NOMO-1 treated with DMSO at 0.1 percent for 48 hours (cell line): ENCODE data around the gene EXTL1.

Experiments
- DNase-seq: peaks from one replicate; lab custom pipeline; 2025; ENCODE audit not compliant: unreplicated experiment; lab: John Stamatoyannopoulos, UW

The EXTL1 gene

GRCh38 chr1:25997828-25998761 is 23.5 kb upstream of the EXTL1 start, which contains the start of gene PAFAH2:
Gene PAFAH2 (minus strand): TSS chr1:25998063. CDS start chr1:25990816, 7,247 bp downstream.
- DNase-seq = peak; percentile 99

- no peak for DNase-seq
These were observed 22.4 kb upstream of the EXTL1 start for GRCh38 chr1:25999041-25999800.

- no peak for DNase-seq
These were observed 18.3 kb upstream of the EXTL1 start for GRCh38 chr1:26003262-26003661.

GRCh38 chr1:26003756-26004155 is 17.8 kb upstream of the EXTL1 start:
- no peak for DNase-seq

- DNase-seq = no peak
These were observed 16.0 kb upstream of the EXTL1 start for GRCh38 chr1:26005434-26006105.

GRCh38 chr1:26006710-26007109 is 14.9 kb upstream of the EXTL1 start:
- DNase-seq = no peak

- no peak for DNase-seq
These were observed 11.7 kb upstream of the EXTL1 start for GRCh38 chr1:26009796-26010447.

GRCh38 chr1:26010825-26011224 is 10.8 kb upstream of the EXTL1 start:
- DNase-seq = no peak

- no peak for DNase-seq
These were observed 8.7 kb upstream of the EXTL1 start for GRCh38 chr1:26012864-26013263.

GRCh38 chr1:26014179-26014578 is 7.4 kb upstream of the EXTL1 start:
- DNase-seq = no peak

GRCh38 chr1:26015358-26015757 is 6.2 kb upstream of the EXTL1 start:
- peak; percentile 70 for DNase-seq

- DNase-seq = no peak
These were observed 5.2 kb upstream of the EXTL1 start for GRCh38 chr1:26016258-26016952.

- no peak for DNase-seq
These were observed 4.5 kb upstream of the EXTL1 start for GRCh38 chr1:26016953-26017545.

- no peak for DNase-seq
These were observed 4.0 kb upstream of the EXTL1 start for GRCh38 chr1:26017606-26018005.

- peak; percentile 57 for DNase-seq
These were observed 1.8 kb upstream of the EXTL1 start for GRCh38 chr1:26019641-26020315.

GRCh38 chr1:26020330-26020768 is 1.2 kb upstream of the EXTL1 start:
- DNase-seq = no peak

GRCh38 chr1:26020941-26021646 is 481 bp upstream of the EXTL1 start:
- no peak for DNase-seq

GRCh38 chr1:26022404-26022779 is 817 bp downstream of the EXTL1 start:
- no peak for DNase-seq

GRCh38 chr1:26023009-26023408 is 1.4 kb downstream of the EXTL1 start:
- no peak for DNase-seq
